ENCODE results near the gene MRAS. TPM values are rescaled to one million over a fixed set of nuclear protein-coding genes. Genes with fewer than 3 reads are reported as not detected.

MRAS gene
- total RNA-seq, 6 experiments from 2014 or later: 2.5 to 7.9 (median 6.9) TPM

DNA sequence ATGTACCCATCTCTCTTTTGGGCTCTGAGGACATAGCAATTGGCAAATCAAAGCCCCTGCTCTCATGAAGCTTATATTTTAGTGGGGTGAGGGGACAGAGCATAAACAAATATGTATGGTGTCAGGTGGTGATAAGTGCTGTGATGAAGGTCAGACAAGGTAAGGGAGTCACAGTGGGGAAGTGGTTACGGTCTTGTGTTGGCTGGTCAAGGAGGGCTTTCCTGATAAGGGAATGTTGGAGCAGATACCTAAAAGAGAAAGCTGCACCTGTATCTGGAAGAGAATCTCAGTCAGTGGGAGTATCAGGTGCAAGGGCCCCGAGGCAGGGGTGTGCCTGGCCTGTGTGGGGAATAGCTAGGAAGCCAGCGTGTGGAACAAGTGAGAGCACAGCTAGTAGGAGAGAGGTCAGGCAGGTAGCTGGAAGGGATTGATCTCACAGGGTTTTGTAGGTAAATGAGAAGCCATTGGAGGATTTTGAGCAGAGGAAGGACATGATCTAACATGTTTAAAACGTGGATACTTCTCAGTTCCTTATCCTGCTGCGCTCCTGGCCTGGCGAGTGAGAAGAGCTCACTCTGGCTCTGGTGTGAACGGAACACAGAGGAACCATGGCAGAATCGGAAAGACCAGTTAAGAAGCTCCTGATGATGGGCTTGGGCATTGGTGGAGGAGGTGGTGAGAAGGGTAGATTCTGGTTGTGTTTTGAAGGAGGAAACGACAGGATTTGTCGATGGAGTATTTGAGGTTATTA lies 35.5 kb downstream of the MRAS start:
- intact Hi-C loops (cut with DNase I): no loop called here
- peaks cover 0 to 9% (median 0%) of the 10 kb centered on the region in 4 donors for H3K4me1 ChIP-seq
- H3K9me3 ChIP-seq: no peaks in the 10 kb centered on the region
- H3K4me3 ChIP-seq: no peak overlapping the region
- no peaks in the 10 kb centered on the region for H3K36me3 ChIP-seq
- TF ChIP-seq, protein P1, sequence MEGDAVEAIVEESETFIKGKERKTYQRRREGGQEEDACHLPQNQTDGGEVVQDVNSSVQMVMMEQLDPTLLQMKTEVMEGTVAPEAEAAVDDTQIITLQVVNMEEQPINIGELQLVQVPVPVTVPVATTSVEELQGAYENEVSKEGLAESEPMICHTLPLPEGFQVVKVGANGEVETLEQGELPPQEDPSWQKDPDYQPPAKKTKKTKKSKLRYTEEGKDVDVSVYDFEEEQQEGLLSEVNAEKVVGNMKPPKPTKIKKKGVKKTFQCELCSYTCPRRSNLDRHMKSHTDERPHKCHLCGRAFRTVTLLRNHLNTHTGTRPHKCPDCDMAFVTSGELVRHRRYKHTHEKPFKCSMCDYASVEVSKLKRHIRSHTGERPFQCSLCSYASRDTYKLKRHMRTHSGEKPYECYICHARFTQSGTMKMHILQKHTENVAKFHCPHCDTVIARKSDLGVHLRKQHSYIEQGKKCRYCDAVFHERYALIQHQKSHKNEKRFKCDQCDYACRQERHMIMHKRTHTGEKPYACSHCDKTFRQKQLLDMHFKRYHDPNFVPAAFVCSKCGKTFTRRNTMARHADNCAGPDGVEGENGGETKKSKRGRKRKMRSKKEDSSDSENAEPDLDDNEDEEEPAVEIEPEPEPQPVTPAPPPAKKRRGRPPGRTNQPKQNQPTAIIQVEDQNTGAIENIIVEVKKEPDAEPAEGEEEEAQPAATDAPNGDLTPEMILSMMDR (IDR thresholded peaks at IDR 0.05): no peak
- no peak for TF ChIP-seq POLR2A (IDR thresholded peaks at IDR 0.05)
- ATAC-seq (no peak), DNase-seq (no peak)
- H3K27me3 ChIP-seq: no peaks in the 10 kb centered on the region
- H3K27ac ChIP-seq: no peak overlapping the region
- 76% methylated on average over 10 of the region's 10 CpGs for WGBS (ENCODE audit: insufficient coverage, low coverage, low lambda C conversion rate, missing lambda C conversion rate)

DNA sequence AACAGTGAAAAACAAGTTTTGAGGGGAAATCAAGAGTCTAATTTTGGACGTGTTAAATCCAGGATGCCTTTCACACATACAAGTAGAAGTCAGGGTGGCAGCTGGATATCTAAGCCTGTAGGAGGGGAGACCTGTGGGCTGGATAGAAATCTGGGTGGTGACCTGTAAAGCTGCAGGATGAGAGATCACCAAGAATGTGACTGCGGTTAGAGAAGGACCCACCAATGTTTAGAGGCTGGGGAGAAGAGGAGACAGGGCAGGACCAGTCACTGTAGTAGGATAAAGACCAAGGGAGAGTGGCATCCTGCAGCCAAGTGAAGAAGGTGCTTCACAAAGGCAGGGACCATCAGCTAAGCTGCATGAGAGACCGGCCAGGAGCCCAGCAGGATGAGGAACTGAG lies 36.2 kb downstream of the MRAS start:
- H3K27ac ChIP-seq: no peak overlapping the region
- no peak for ATAC-seq
- no peak overlapping the region for H3K4me3 ChIP-seq
- H3K9me3 ChIP-seq: no peaks in the 10 kb centered on the region
- no peak for DNase-seq
- TF ChIP-seq, protein P1 (IDR thresholded peaks at IDR 0.05): no peak
- no peak for TF ChIP-seq POLR2A (IDR thresholded peaks at IDR 0.05)
- no peaks in the 10 kb centered on the region for H3K36me3 ChIP-seq
- no peaks in the 10 kb centered on the region for H3K27me3 ChIP-seq
- WGBS (ENCODE audit: insufficient coverage, low coverage, low lambda C conversion rate, missing lambda C conversion rate): 71% methylated on average over 3 of the region's 3 CpGs
- peaks cover 0 to 9% (median 0%) of the 10 kb centered on the region in 4 donors for H3K4me1 ChIP-seq
- intact Hi-C loops (cut with DNase I): no loop called here

DNA sequence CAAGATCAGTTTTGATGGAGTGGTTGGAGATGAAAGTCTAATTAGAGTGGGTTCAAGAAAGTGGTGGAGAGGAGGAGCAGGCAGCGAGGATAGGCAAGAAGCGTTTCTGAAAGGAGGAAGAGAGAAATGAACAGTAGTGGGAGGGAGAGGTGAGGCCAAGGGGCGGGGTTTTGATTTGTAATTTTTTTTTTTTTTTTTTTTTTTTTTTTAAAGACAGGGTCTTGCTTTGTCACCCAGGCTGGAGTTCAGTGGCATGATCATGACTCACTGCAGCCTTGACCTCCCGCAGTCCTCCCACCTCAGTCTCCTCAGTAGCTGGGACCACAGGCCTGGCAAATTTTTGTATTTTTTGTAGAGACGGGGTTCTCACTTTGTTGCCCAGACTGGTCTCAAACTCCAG lies 36.6 kb downstream of the MRAS start:
- Histone ChIP-seq H3K27me3 (no peaks in the 10 kb centered on the region), H3K9me3 (no peaks in the 10 kb centered on the region), H3K4me1 (peaks cover 0 to 9% (median 0%) of the 10 kb centered on the region in 4 donors), H3K27ac (no peak overlapping the region), H3K36me3 (no peaks in the 10 kb centered on the region), H3K4me3 (no peak overlapping the region)
- ATAC-seq (no peak), DNase-seq (no peak)
- 71% methylated on average over 4 of the region's 5 CpGs for WGBS (ENCODE audit: insufficient coverage, low coverage, low lambda C conversion rate, missing lambda C conversion rate)
- intact Hi-C loops (cut with DNase I): no loop called here
- no peak for TF ChIP-seq POLR2A (IDR thresholded peaks at IDR 0.05)
- TF ChIP-seq, protein P1 (IDR thresholded peaks at IDR 0.05): no peak

DNA sequence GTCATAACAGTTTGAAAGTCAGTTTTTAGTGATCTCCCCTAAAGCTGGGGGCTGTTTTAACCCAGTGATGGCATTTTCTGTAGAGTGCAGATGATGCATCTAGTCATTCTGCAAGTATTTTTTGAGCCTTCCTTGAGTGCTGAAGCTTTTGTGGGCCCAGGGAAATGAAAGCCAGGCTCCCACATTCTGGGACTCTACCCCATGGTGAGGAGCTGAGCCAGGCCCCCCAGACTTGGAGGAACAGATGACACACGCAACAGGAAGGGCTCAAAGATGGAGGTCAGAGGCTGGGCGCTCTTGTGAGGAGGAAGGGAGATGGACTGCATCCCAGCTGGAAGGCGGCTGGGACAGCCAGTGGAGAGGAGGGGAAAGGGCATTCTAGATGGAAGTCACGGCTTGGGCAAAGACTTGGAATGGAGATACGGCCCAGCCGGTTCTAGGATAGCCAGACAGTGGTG lies 40.8 kb downstream of the MRAS start:
- H3K4me1 ChIP-seq: no peaks in the 10 kb centered on the region
- H3K27ac ChIP-seq: no peak overlapping the region
- 67% methylated on average over 3 of the region's 6 CpGs for WGBS (ENCODE audit: insufficient coverage, low coverage, low lambda C conversion rate, missing lambda C conversion rate)
- DNase-seq (no peak), ATAC-seq (no peak)
- H3K36me3 ChIP-seq: no peaks in the 10 kb centered on the region
- TF ChIP-seq, protein P1 (IDR thresholded peaks at IDR 0.05): no peak
- TF ChIP-seq POLR2A (IDR thresholded peaks at IDR 0.05): no peak
- no peak overlapping the region for H3K4me3 ChIP-seq
- intact Hi-C loops (cut with DNase I): no loop called here
- H3K9me3 ChIP-seq: no peaks in the 10 kb centered on the region
- no peaks in the 10 kb centered on the region for H3K27me3 ChIP-seq
